Colon (tissue), 2 donors: Measurements from ENCODE around the gene CD4.
"Not testable (repeated sequence)": the region's sequence is repeated elsewhere in the genome, so short reads cannot be mapped to it uniquely, and the experiment has no call there.

Experiments
- FAIRE-seq: peaks from 2 replicates; lab custom pipeline; 2012; peaks lifted over from hg19 to GRCh38; lab: Jason Lieb, UNC
- donor health status: control.
- donor health status: control.

Gene CD4

DNA sequence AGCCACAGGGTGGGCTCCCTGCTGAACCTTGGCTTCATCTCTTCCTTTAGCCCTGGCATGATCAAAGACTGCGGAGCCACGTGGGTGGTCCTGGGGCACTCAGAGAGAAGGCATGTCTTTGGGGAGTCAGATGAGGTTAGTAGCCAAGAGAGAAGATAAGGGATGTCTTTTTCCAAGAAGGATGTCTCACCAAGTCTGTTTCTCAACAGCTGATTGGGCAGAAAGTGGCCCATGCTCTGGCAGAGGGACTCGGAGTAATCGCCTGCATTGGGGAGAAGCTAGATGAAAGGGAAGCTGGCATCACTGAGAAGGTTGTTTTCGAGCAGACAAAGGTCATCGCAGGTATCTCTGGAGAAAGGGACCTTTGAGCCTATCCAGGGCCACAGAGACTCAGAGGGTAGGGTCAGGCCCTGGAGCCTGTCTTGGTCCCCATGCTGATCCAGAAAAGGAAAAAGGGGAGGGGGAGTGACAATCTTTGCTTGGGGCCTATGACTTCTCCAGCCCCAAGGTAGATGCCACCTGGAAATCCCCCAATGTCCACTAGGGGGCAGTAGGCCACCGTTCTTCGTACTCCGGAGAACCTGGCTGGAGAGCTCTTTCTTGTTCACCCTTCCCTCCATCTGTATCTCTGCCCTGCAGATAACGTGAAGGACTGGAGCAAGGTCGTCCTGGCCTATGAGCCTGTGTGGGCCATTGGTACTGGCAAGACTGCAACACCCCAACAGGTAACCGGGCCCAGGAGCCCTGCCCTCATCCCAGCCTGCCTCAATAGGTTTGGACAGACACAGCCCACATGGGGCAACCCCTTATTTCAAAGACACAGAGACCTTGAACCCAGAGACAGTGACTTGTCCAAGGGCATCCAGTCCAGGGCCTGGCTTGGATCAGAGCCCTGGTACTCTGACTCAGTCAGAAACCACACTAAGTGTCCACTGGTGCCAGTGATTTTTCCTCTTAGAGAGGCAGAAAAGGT, 80.0 kb downstream of the CD4 start:
- FAIRE-seq, result no peak

DNA sequence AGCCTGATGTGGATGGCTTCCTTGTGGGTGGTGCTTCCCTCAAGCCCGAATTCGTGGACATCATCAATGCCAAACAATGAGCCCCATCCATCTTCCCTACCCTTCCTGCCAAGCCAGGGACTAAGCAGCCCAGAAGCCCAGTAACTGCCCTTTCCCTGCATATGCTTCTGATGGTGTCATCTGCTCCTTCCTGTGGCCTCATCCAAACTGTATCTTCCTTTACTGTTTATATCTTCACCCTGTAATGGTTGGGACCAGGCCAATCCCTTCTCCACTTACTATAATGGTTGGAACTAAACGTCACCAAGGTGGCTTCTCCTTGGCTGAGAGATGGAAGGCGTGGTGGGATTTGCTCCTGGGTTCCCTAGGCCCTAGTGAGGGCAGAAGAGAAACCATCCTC, 81.0 kb downstream of the CD4 start:
- not testable (repeated sequence) for FAIRE-seq
